Measurements from ENCODE around the gene CASP1.
"Not testable (repeated sequence)": the region's sequence is repeated elsewhere in the genome, so short reads cannot be mapped to it uniquely, and the experiment has no call there.

CASP1 gene

GRCh38 chr11:105070306-105070705 lies 35.4 kb upstream of the CASP1 start:
- H3K79me2 ChIP-seq (ENCODE audit: low read length), result no peaks in the 10 kb centered on the region
- H3K36me3 ChIP-seq (replicated peaks; ENCODE audit: low read depth, low read length), result no peaks in the 10 kb centered on the region
- H3K9me3 ChIP-seq (ENCODE audit: insufficient read depth, low read length), result no peaks in the 10 kb centered on the region
- no peak overlapping the region for H3K4me2 ChIP-seq (ENCODE audit: low read length)
- no peak for TF ChIP-seq CTCF (IDR thresholded peaks at IDR 0.05; ENCODE audit: low read depth, low read length)
- no peak for TF ChIP-seq EZH2phosphoT487 (IDR thresholded peaks at IDR 0.05; ENCODE audit: low read depth)
- H3K4me3 ChIP-seq (ENCODE audit: low read length), result no peak overlapping the region
- H3K4me1 ChIP-seq (ENCODE audit: low read length), result no peaks in the 10 kb centered on the region
- no peaks in the 10 kb centered on the region for H4K20me1 ChIP-seq (ENCODE audit: insufficient read depth, low read length)
- H3K9ac ChIP-seq (ENCODE audit: low read length), result no peak overlapping the region
- H3K27me3 ChIP-seq (ENCODE audit: low read depth, low read length), result no peaks in the 10 kb centered on the region
- no peak overlapping the region for H2AFZ ChIP-seq (ENCODE audit: low read depth, low read length)
- H3K27ac ChIP-seq (ENCODE audit: low read length), result no peak overlapping the region

- not testable (repeated sequence) for H3K4me3 ChIP-seq (ENCODE audit: low read length); H3K9me3 ChIP-seq (ENCODE audit: insufficient read depth, low read length); H3K36me3 ChIP-seq (replicated peaks; ENCODE audit: low read depth, low read length); H3K27ac ChIP-seq (ENCODE audit: low read length); H3K4me2 ChIP-seq (ENCODE audit: low read length); H2AFZ ChIP-seq (ENCODE audit: low read depth, low read length); H3K9ac ChIP-seq (ENCODE audit: low read length); H3K4me1 ChIP-seq (ENCODE audit: low read length); H3K79me2 ChIP-seq (ENCODE audit: low read length); H3K27me3 ChIP-seq (ENCODE audit: low read depth, low read length); H4K20me1 ChIP-seq (ENCODE audit: insufficient read depth, low read length)
Measured at GRCh38 chr11:105069749-105070148, 34.8 kb upstream of the CASP1 start.

GRCh38 chr11:105063245-105063941 lies 28.4 kb upstream of the CASP1 start:
- H3K4me1 ChIP-seq (ENCODE audit: low read length); H3K4me2 ChIP-seq (ENCODE audit: low read length); H3K9ac ChIP-seq (ENCODE audit: low read length); H3K79me2 ChIP-seq (ENCODE audit: low read length); H3K4me3 ChIP-seq (ENCODE audit: low read length); H3K27me3 ChIP-seq (ENCODE audit: low read depth, low read length); H3K9me3 ChIP-seq (ENCODE audit: insufficient read depth, low read length); H3K27ac ChIP-seq (ENCODE audit: low read length); H2AFZ ChIP-seq (ENCODE audit: low read depth, low read length); H4K20me1 ChIP-seq (ENCODE audit: insufficient read depth, low read length); H3K36me3 ChIP-seq (replicated peaks; ENCODE audit: low read depth, low read length): not testable (repeated sequence)

GRCh38 chr11:105057432-105057831 lies 22.5 kb upstream of the CASP1 start:
- no peak overlapping the region for H3K4me2 ChIP-seq (ENCODE audit: low read length)
- no peaks in the 10 kb centered on the region for H3K36me3 ChIP-seq (replicated peaks; ENCODE audit: low read depth, low read length)
- no peaks in the 10 kb centered on the region for H4K20me1 ChIP-seq (ENCODE audit: insufficient read depth, low read length)
- H3K4me1 ChIP-seq (ENCODE audit: low read length), result no peaks in the 10 kb centered on the region
- TF ChIP-seq EZH2phosphoT487 (IDR thresholded peaks at IDR 0.05; ENCODE audit: low read depth) (no peak), CTCF (IDR thresholded peaks at IDR 0.05; ENCODE audit: low read depth, low read length) (no peak)
- no peaks in the 10 kb centered on the region for H3K27me3 ChIP-seq (ENCODE audit: low read depth, low read length)
- H3K4me3 ChIP-seq (ENCODE audit: low read length), result no peak overlapping the region
- H3K79me2 ChIP-seq (ENCODE audit: low read length), result no peaks in the 10 kb centered on the region
- H3K9me3 ChIP-seq (ENCODE audit: insufficient read depth, low read length), result no peaks in the 10 kb centered on the region
- no peak overlapping the region for H2AFZ ChIP-seq (ENCODE audit: low read depth, low read length)
- H3K9ac ChIP-seq (ENCODE audit: low read length), result no peak overlapping the region
- H3K27ac ChIP-seq (ENCODE audit: low read length), result no peak overlapping the region

- H3K9ac ChIP-seq (ENCODE audit: low read length), result no peak overlapping the region
- H3K79me2 ChIP-seq (ENCODE audit: low read length), result no peaks in the 10 kb centered on the region
- H3K9me3 ChIP-seq (ENCODE audit: insufficient read depth, low read length), result no peaks in the 10 kb centered on the region
- H4K20me1 ChIP-seq (ENCODE audit: insufficient read depth, low read length), result no peaks in the 10 kb centered on the region
- no peaks in the 10 kb centered on the region for H3K4me1 ChIP-seq (ENCODE audit: low read length)
- no peaks in the 10 kb centered on the region for H3K36me3 ChIP-seq (replicated peaks; ENCODE audit: low read depth, low read length)
- TF ChIP-seq EZH2phosphoT487 (IDR thresholded peaks at IDR 0.05; ENCODE audit: low read depth) (no peak), CTCF (IDR thresholded peaks at IDR 0.05; ENCODE audit: low read depth, low read length) (no peak)
- H3K27me3 ChIP-seq (ENCODE audit: low read depth, low read length), result no peaks in the 10 kb centered on the region
- no peak overlapping the region for H2AFZ ChIP-seq (ENCODE audit: low read depth, low read length)
- no peak overlapping the region for H3K4me3 ChIP-seq (ENCODE audit: low read length)
- no peak overlapping the region for H3K4me2 ChIP-seq (ENCODE audit: low read length)
- no peak overlapping the region for H3K27ac ChIP-seq (ENCODE audit: low read length)
Measured at GRCh38 chr11:105056446-105056845, 21.5 kb upstream of the CASP1 start.
